CD4-positive, alpha-beta memory T cell (primary cell): ENCODE data around the gene C1orf56. TPM values are rescaled to one million over a fixed set of nuclear protein-coding genes. Genes with fewer than 3 reads are reported as not detected.

Experiments
- CTCF ChIA-PET: fragments of 350-600 bp; sonication (Branson Sonifier 250); formaldehyde crosslinking; loops from one replicate; lab custom pipeline; 2021; ENCODE audit warnings: inconsistent platforms; ENCODE audit not compliant: partially characterized antibody; lab: Charles Lee
- POLR2A ChIA-PET: fragments of 350-600 bp; sonication (Branson Sonifier 250); formaldehyde crosslinking; loops from one replicate; lab custom pipeline; 2021; ENCODE audit not compliant: partially characterized antibody; lab: Charles Lee
- DNase-seq, 5 donors: peaks; one replicate each; pipeline versions ENCODE4 v3.0.0 to v3.0.0-alpha.2; 2020 to 2022; ENCODE audit warnings: mixed read lengths in 1 of 5
- H3K27ac ChIP-seq: one replicate; pipeline ENCODE4 v1.7.0; 2013; ENCODE audit warnings: low read depth, low read length
- H3K27me3 ChIP-seq: 2 replicates; pipeline ENCODE4 v1.7.0; 2013; ENCODE audit warnings: mild to moderate bottlenecking, low read length, moderate library complexity; ENCODE audit not compliant: insufficient read depth
- H3K36me3 ChIP-seq: 2 replicates; pipeline ENCODE4 v1.7.0; 2013; ENCODE audit warnings: mild to moderate bottlenecking, low read length, moderate library complexity; ENCODE audit not compliant: insufficient read depth
- H3K4me1 ChIP-seq: 2 replicates; pipeline ENCODE4 v1.7.0; 2013; ENCODE audit warnings: mild to moderate bottlenecking, low read length, moderate library complexity; ENCODE audit not compliant: insufficient read depth
- H3K4me3 ChIP-seq, 2 donors: one replicate each; pipeline ENCODE4 v1.7.0; 2013; ENCODE audit warnings: low read length in 2 of 2, mild to moderate bottlenecking in 1 of 2
- H3K9me3 ChIP-seq, 2 donors: one replicate each; pipeline ENCODE4 v1.7.0; 2013; ENCODE audit warnings: low read length in 2 of 2, control low read depth in 1 of 2; ENCODE audit not compliant: control insufficient read depth in 1 of 2
- H3K27ac Mint-ChIP-seq, 7 donors: one replicate each; pipeline ENCODE4 v1.8.0; 2020 to 2021; ENCODE audit warnings: mixed read lengths in 7 of 7, mild to moderate bottlenecking in 6 of 7, inconsistent platforms in 3 of 7, moderate library complexity in 3 of 7
- H3K27me3 Mint-ChIP-seq, 2 donors: one replicate each; pipeline ENCODE4 v1.8.0; 2020 to 2021; ENCODE audit warnings: mixed read lengths in 2 of 2
- H3K36me3 Mint-ChIP-seq, 2 donors: one replicate each; pipeline ENCODE4 v1.8.0; 2020 to 2021; ENCODE audit warnings: mixed read lengths in 2 of 2, inconsistent platforms in 1 of 2, mild to moderate bottlenecking in 1 of 2
- H3K4me1 Mint-ChIP-seq, 4 donors: one replicate each; pipeline ENCODE4 v1.8.0; 2020 to 2021; ENCODE audit warnings: mixed read lengths in 4 of 4, mild to moderate bottlenecking in 1 of 4
- H3K4me3 Mint-ChIP-seq, 8 donors: one replicate each; pipeline ENCODE4 v1.8.0; 2020 to 2021; ENCODE audit warnings: mixed read lengths in 8 of 8, mild to moderate bottlenecking in 7 of 8, moderate library complexity in 6 of 8, inconsistent platforms in 3 of 8
- H3K9me3 Mint-ChIP-seq, 8 donors: one replicate each; pipeline ENCODE4 v1.8.0; 2020 to 2021; ENCODE audit warnings: mixed read lengths in 8 of 8, mild to moderate bottlenecking in 5 of 8, inconsistent platforms in 3 of 8, moderate library complexity in 1 of 8
- intact Hi-C: fragments of 100-400 bp; cut with micrococcal nuclease; formaldehyde crosslinking; loops from one replicate; pipeline ENCODE4 v1.15.1; 2023
- polyA plus RNA-seq, 2 donors: library from polyadenylated mRNA; unstranded; fragments of 300-500 nt; fragmentation: Illumina TruSeq; gene quantifications; one replicate each; pipeline ENCODE4 v1.2.3, GENCODE V29; 2021
- total RNA-seq, 2 experiments: library from RNA; stranded (reverse); gene quantifications; one replicate each; pipeline ENCODE4 v1.2.3, GENCODE V29; 2021

Gene C1orf56
- total and polyA plus RNA-seq, 4 experiments from 2014 or later = 1.4 to 3.6 (median 3.0) TPM

- H3K27ac Mint-ChIP-seq = peak overlapping the region; percentile 60 to 96 (median 88)
- Histone ChIP-seq H3K4me1 (peaks cover 60% of the 10 kb centered on the region), H3K4me3 (no peak overlapping the region), H3K36me3 (peaks cover 37% of the 10 kb centered on the region), H3K27ac (peak overlapping the region; percentile 53), H3K27me3 (no peaks in the 10 kb centered on the region), H3K9me3 (no peaks in the 10 kb centered on the region)
- H3K4me3 Mint-ChIP-seq = peak overlapping the region in 6 of 8 donors; percentile 19 to 89 (median 80)
- intact Hi-C loops = no loop called here
- no peak for DNase-seq
- CTCF ChIA-PET = interaction anchor here (1.0 to 14.9 kb wide), 4 partner anchors 10 to 97 kb away, joined by 3 to 255 read pairs (median 4); partner anchors contain the start of genes ANXA9 and CERS2
- peaks cover 22 to 58% of the 10 kb centered on the region in 2 donors for H3K36me3 Mint-ChIP-seq
- no peaks in the 10 kb centered on the region for H3K27me3 Mint-ChIP-seq
- peaks cover 38 to 71% (median 52%) of the 10 kb centered on the region in 4 donors for H3K4me1 Mint-ChIP-seq
- POLR2A ChIA-PET = interaction anchor here (0.7 to 1.6 kb wide), 3 partner anchors 27 to 56 kb away, joined by 3 to 9 read pairs (median 3); partner anchors contain the start of genes CDC42SE1 and CERS2
- H3K9me3 Mint-ChIP-seq = no peaks in the 10 kb centered on the region
Measured at GRCh38 chr1:151002051-151002450, 45.5 kb upstream of the C1orf56 start.

GRCh38 chr1:151002611-151003010 is 44.9 kb upstream of the C1orf56 start:
- H3K4me1 ChIP-seq = peaks cover 66% of the 10 kb centered on the region
- Mint-ChIP-seq H3K9me3 (no peaks in the 10 kb centered on the region), H3K36me3 (peaks cover 18 to 52% of the 10 kb centered on the region in 2 donors), H3K4me3 (peak overlapping the region; percentile 74 to 89 (median 84)), H3K27me3 (no peaks in the 10 kb centered on the region), H3K27ac (peak overlapping the region; percentile 87 to 97 (median 94)), H3K4me1 (peaks cover 42 to 73% (median 57%) of the 10 kb centered on the region in 4 donors)
- CTCF ChIA-PET = interaction anchor here (0.5 to 14.9 kb wide), 6 partner anchors 9 to 747 kb away, joined by 3 to 255 read pairs (median 4); partner anchors contain the start of genes ANXA9, CERS2 and GABPB2
- peaks cover 35% of the 10 kb centered on the region for H3K36me3 ChIP-seq
- H3K9me3 ChIP-seq = no peaks in the 10 kb centered on the region
- no peak for DNase-seq
- H3K27me3 ChIP-seq = no peaks in the 10 kb centered on the region
- peak overlapping the region; percentile 34 to 37 for H3K4me3 ChIP-seq
- intact Hi-C loops = no loop called here
- H3K27ac ChIP-seq = peak overlapping the region; percentile 53
- POLR2A ChIA-PET = interaction anchor here (1.3 to 1.6 kb wide), 3 partner anchors 25 to 56 kb away, joined by 4 to 9 read pairs (median 5); partner anchors contain the start of genes C1orf56 and CDC42SE1

- DNase-seq = peak in 4 of 5 donors; percentile 17 to 31 (median 24)
- Histone ChIP-seq H3K36me3 (peaks cover 30% of the 10 kb centered on the region), H3K4me1 (peaks cover 70% of the 10 kb centered on the region), H3K9me3 (no peaks in the 10 kb centered on the region), H3K27me3 (no peaks in the 10 kb centered on the region), H3K4me3 (peak overlapping the region; percentile 34 to 37), H3K27ac (peak overlapping the region; percentile 53)
- CTCF ChIA-PET = interaction anchor here (0.5 to 14.9 kb wide), 8 partner anchors 9 to 747 kb away, joined by 3 to 255 read pairs (median 3); partner anchors contain the start of genes ANXA9, CERS2 and GABPB2
- Mint-ChIP-seq H3K36me3 (peaks cover 18 to 52% of the 10 kb centered on the region in 2 donors), H3K27ac (peak overlapping the region; percentile 87 to 97 (median 94)), H3K4me1 (peaks cover 48 to 79% (median 63%) of the 10 kb centered on the region in 4 donors), H3K9me3 (no peaks in the 10 kb centered on the region), H3K4me3 (peak overlapping the region; percentile 74 to 89 (median 84)), H3K27me3 (no peaks in the 10 kb centered on the region)
- intact Hi-C loops = no loop called here
- POLR2A ChIA-PET = interaction anchor here (0.8 to 1.6 kb wide), 7 partner anchors 25 to 324 kb away, joined by 3 to 9 read pairs (median 5); partner anchors contain the start of genes C1orf56, CDC42SE1, TNFAIP8L2 and VPS72
Measured at GRCh38 chr1:151003180-151003579, 44.4 kb upstream of the C1orf56 start.

- H3K27ac ChIP-seq = peak overlapping the region; percentile 88
- no peaks in the 10 kb centered on the region for H3K27me3 Mint-ChIP-seq
- H3K36me3 Mint-ChIP-seq = peaks cover 13 to 41% of the 10 kb centered on the region in 2 donors
- no peaks in the 10 kb centered on the region for H3K9me3 Mint-ChIP-seq
- no peaks in the 10 kb centered on the region for H3K9me3 ChIP-seq
- H3K27ac Mint-ChIP-seq = peak overlapping the region; percentile 90 to 100 (median 99)
- intact Hi-C loops = loop anchor here (1.0 to 5.0 kb wide), 7 partner anchors 10 to 644 kb away; partner anchors contain the start of genes ARNT, CERS2, RPRD2 and TNFAIP8L2
- peaks cover 7% of the 10 kb centered on the region for H3K36me3 ChIP-seq
- CTCF ChIA-PET = interaction anchor here (0.8 to 14.9 kb wide), 12 partner anchors 10 to 150 kb away, joined by 4 to 255 read pairs (median 7); partner anchors contain the start of genes ANXA9, C1orf56, CDC42SE1 and CERS2
- peaks cover 83% of the 10 kb centered on the region for H3K4me1 ChIP-seq
- H3K4me3 Mint-ChIP-seq = peak overlapping the region; percentile 88 to 99 (median 94)
- peak overlapping the region; percentile 54 to 71 for H3K4me3 ChIP-seq
- H3K4me1 Mint-ChIP-seq = peaks cover 54 to 98% (median 76%) of the 10 kb centered on the region in 4 donors
- POLR2A ChIA-PET = interaction anchor here (0.6 to 3.9 kb wide), 19 partner anchors 9 to 723 kb away, joined by 3 to 34 read pairs (median 5); partner anchors contain the start of genes C1orf56, CDC42SE1, CERS2 and GABPB2
- no peaks in the 10 kb centered on the region for H3K27me3 ChIP-seq
- DNase-seq = no peak
Measured at GRCh38 chr1:151005729-151006319, 41.7 kb upstream of the C1orf56 start.

GRCh38 chr1:151006327-151007052 is 41.1 kb upstream of the C1orf56 start, which contains the start of gene MINDY1:
Gene MINDY1 (minus strand): TSS chr1:151006902. CDS start chr1:151002617, 4,285 bp downstream.
- Mint-ChIP-seq H3K27ac (peak within 1 kb of the TSS; percentile 90 to 100 (median 99)), H3K36me3 (peaks cover 8 to 39% of the 10 kb centered on the region in 2 donors), H3K27me3 (no peaks in the 10 kb centered on the region), H3K9me3 (no peaks in the 10 kb centered on the region), H3K4me1 (peaks cover 56 to 98% (median 76%) of the 10 kb centered on the region in 4 donors), H3K4me3 (peak within 1 kb of the TSS; percentile 88 to 99 (median 95))
- no peaks in the 10 kb centered on the region for H3K9me3 ChIP-seq
- intact Hi-C loops = loop anchor here (1.0 to 5.0 kb wide), 7 partner anchors 10 to 644 kb away; partner anchors contain the start of genes ARNT, CERS2, RPRD2 and TNFAIP8L2
- peak; percentile 18 to 47 (median 34) for DNase-seq
- POLR2A ChIA-PET = interaction anchor here (0.5 to 3.9 kb wide), 24 partner anchors 8 to 643 kb away, joined by 3 to 34 read pairs (median 4); partner anchors contain the start of genes C1orf56, CDC42SE1, CERS2 and GABPB2
- CTCF ChIA-PET = interaction anchor here (0.7 to 14.9 kb wide), 16 partner anchors 10 to 164 kb away, joined by 3 to 255 read pairs (median 4); partner anchors contain the start of genes ANXA9, C1orf56, CDC42SE1 and CERS2
- H3K4me3 ChIP-seq = peak within 1 kb of the TSS; percentile 71 to 92
- peaks cover 2% of the 10 kb centered on the region for H3K36me3 ChIP-seq
- peak within 1 kb of the TSS; percentile 88 for H3K27ac ChIP-seq
- peaks cover 85% of the 10 kb centered on the region for H3K4me1 ChIP-seq
- H3K27me3 ChIP-seq = no peaks in the 10 kb centered on the region

- H3K9me3 Mint-ChIP-seq = no peaks in the 10 kb centered on the region
- CTCF ChIA-PET = interaction anchor here (1.2 to 14.9 kb wide), 5 partner anchors 8 to 86 kb away, joined by 3 to 255 read pairs (median 18); partner anchors contain the start of genes ANXA9 and CERS2
- Histone ChIP-seq H3K36me3 (no peaks in the 10 kb centered on the region), H3K4me1 (peaks cover 71% of the 10 kb centered on the region), H3K9me3 (no peaks in the 10 kb centered on the region), H3K27ac (peak overlapping the region; percentile 88), H3K4me3 (peak overlapping the region; percentile 30 to 92), H3K27me3 (no peaks in the 10 kb centered on the region)
- H3K27me3 Mint-ChIP-seq = no peaks in the 10 kb centered on the region
- H3K27ac Mint-ChIP-seq = peak overlapping the region; percentile 90 to 100 (median 99)
- intact Hi-C loops = loop anchor here (1.0 to 5.0 kb wide), 9 partner anchors 33 to 646 kb away; partner anchors contain the start of genes ARNT, CERS2, GABPB2 and RPRD2
- no peak for DNase-seq
- H3K4me1 Mint-ChIP-seq = peaks cover 48 to 94% (median 70%) of the 10 kb centered on the region in 4 donors
- H3K4me3 Mint-ChIP-seq = peak overlapping the region; percentile 88 to 99 (median 95)
- POLR2A ChIA-PET = interaction anchor here (1.5 to 3.9 kb wide), 9 partner anchors 13 to 311 kb away, joined by 4 to 34 read pairs (median 16); partner anchors contain the start of genes C1orf56, CDC42SE1, CERS2 and GOLPH3L
- H3K36me3 Mint-ChIP-seq = peaks cover 3 to 34% of the 10 kb centered on the region in 2 donors
Measured at GRCh38 chr1:151007853-151008243, 39.7 kb upstream of the C1orf56 start.
